ENCODE results near the gene PPP1R1C.
"Not testable (repeated sequence)": the region's sequence is repeated elsewhere in the genome, so short reads cannot be mapped to it uniquely, and the experiment has no call there.

PPP1R1C gene

DNA sequence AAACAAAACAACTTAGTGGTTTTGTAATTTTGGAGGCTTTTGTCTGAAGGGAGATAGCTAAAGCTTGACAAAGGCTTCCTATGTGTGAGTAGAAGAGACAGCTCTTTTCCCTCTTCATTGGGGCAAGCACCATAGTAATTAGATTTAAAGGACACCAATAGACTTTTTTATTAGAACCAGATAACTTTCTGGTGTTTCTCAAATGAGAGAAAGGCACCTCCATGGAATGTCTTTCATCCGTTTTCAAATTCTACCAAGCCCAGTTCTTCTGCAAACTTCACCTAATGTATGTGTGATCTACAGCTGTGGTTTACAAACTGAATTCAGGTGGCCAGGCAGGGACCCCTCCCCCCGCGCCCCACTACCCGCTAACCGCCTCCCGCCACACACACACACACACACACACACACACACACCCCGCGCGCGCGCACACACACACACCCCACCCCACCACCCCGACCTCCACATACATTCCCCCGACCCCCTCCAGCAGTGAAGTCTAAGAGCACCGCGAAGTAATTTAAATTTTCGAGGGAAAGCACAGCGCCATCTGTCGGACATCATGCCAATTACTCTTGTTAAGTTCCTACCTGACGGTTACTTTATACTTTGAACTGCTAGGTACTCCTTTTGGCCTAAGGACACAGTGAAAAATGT, 31.6 kb upstream of the PPP1R1C start:
- DNase-seq = peak in 1 of 2 donors; percentile 30

GRCh38 chr2:181954538-181954883, 31.1 kb upstream of the PPP1R1C start:
- Histone ChIP-seq H3K27ac (no peak overlapping the region), H3K9me3 (no peaks in the 10 kb centered on the region), H3K4me1 (peaks cover 0 to 7% (median 0%) of the 10 kb centered on the region in 4 donors), H3K27me3 (no peaks in the 10 kb centered on the region), H3K4me3 (peak overlapping the region in 1 of 2 donors; percentile 40), H3K36me3 (no peaks in the 10 kb centered on the region)
- DNase-seq = no peak
- no peak for TF ChIP-seq CTCF (IDR thresholded peaks at IDR 0.05)
- intact Hi-C loops (cut with DNase I; ENCODE audit: low total_unique reads) = loop anchor here (5.0 kb wide), 1 partner anchor 212 kb away; no protein-coding TSS in a partner anchor

More for the DNA sequence above, 31.6 kb upstream of the PPP1R1C start:
- no peaks in the 10 kb centered on the region for H3K9me3 ChIP-seq
- peaks cover 0 to 10% (median 0%) of the 10 kb centered on the region in 4 donors for H3K4me1 ChIP-seq
- H3K27ac ChIP-seq = no peak overlapping the region
- peak overlapping the region; percentile 33 to 40 for H3K4me3 ChIP-seq
- no peaks in the 10 kb centered on the region for H3K27me3 ChIP-seq
- TF ChIP-seq CTCF (IDR thresholded peaks at IDR 0.05) = peak; percentile 46 to 61
- intact Hi-C loops (cut with DNase I; ENCODE audit: low total_unique reads) = loop anchor here (5.0 kb wide), 1 partner anchor 212 kb away; no protein-coding TSS in a partner anchor
- no peaks in the 10 kb centered on the region for H3K36me3 ChIP-seq

- Histone ChIP-seq H3K27me3 (no peaks in the 10 kb centered on the region), H3K4me1 (peaks cover 0 to 7% (median 0%) of the 10 kb centered on the region in 4 donors), H3K9me3 (no peaks in the 10 kb centered on the region), H3K4me3 (no peak overlapping the region), H3K36me3 (no peaks in the 10 kb centered on the region), H3K27ac (no peak overlapping the region)
- DNase-seq = no peak
- no peak for TF ChIP-seq CTCF (IDR thresholded peaks at IDR 0.05)
- intact Hi-C loops (cut with DNase I; ENCODE audit: low total_unique reads) = no loop called here
Observed at GRCh38 chr2:181955010-181955409, 30.6 kb upstream of the PPP1R1C start.

- H3K27me3 ChIP-seq; H3K9me3 ChIP-seq; H3K27ac ChIP-seq; H3K36me3 ChIP-seq; DNase-seq; intact Hi-C loops (cut with DNase I; ENCODE audit: low total_unique reads); H3K4me3 ChIP-seq; H3K4me1 ChIP-seq: not testable (repeated sequence)
Observed at GRCh38 chr2:181955866-181956265, 29.8 kb upstream of the PPP1R1C start.

DNA sequence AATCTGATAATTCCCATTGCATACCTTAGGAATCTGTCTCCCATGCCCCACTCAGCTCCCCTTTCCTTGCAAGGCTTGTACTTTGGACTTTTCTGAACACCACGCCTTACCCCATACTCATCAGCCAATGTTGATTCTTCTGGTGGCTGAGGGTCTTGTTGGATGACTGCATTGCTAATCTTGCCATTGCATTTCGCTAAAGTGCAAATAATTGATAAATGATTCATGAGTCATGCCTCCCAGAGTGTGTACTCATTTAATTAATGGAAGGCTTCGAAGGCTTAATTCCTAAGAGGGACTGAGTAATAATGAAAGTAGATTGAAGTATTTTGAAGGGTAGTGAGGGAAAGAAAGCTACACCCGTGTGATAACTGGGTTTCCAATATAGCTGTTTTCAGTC, 28.0 kb upstream of the PPP1R1C start:
- no peak for TF ChIP-seq CTCF (IDR thresholded peaks at IDR 0.05)
- H3K4me1 ChIP-seq = peaks cover 0 to 7% (median 0%) of the 10 kb centered on the region in 4 donors
- H3K4me3 ChIP-seq = no peak overlapping the region
- intact Hi-C loops (cut with DNase I; ENCODE audit: low total_unique reads) = no loop called here
- H3K36me3 ChIP-seq = no peaks in the 10 kb centered on the region
- H3K27me3 ChIP-seq = no peaks in the 10 kb centered on the region
- no peak for DNase-seq
- no peak overlapping the region for H3K27ac ChIP-seq
- no peaks in the 10 kb centered on the region for H3K9me3 ChIP-seq

DNA sequence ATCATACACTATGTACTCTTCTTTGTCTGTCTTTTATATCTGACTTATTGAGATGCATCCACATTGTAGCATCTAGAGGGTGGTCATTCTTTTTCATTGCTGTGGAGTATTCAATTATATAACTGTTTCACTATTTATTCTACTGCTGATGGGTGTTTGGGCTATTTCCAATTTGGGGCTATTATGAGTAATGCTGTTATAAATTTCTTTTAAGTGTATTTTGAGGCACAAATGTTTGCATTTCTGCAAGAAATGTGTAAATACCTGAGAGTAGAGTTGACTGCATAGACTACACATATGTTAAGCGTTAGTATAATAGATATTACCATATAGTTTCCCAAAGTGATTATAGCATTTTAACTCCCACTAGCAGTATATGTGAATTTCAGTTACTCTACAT, 26.9 kb upstream of the PPP1R1C start:
- intact Hi-C loops (cut with DNase I; ENCODE audit: low total_unique reads) = no loop called here
- no peaks in the 10 kb centered on the region for H3K9me3 ChIP-seq
- no peak overlapping the region for H3K27ac ChIP-seq
- H3K27me3 ChIP-seq = no peaks in the 10 kb centered on the region
- no peak overlapping the region for H3K4me3 ChIP-seq
- TF ChIP-seq CTCF (IDR thresholded peaks at IDR 0.05) = no peak
- H3K36me3 ChIP-seq = no peaks in the 10 kb centered on the region
- peaks cover 0 to 7% (median 0%) of the 10 kb centered on the region in 4 donors for H3K4me1 ChIP-seq
- DNase-seq = no peak

Measured in tibial artery (tissue), 4 donors.